ENCODE results near the gene TSPAN1.

The TSPAN1 gene

DNA sequence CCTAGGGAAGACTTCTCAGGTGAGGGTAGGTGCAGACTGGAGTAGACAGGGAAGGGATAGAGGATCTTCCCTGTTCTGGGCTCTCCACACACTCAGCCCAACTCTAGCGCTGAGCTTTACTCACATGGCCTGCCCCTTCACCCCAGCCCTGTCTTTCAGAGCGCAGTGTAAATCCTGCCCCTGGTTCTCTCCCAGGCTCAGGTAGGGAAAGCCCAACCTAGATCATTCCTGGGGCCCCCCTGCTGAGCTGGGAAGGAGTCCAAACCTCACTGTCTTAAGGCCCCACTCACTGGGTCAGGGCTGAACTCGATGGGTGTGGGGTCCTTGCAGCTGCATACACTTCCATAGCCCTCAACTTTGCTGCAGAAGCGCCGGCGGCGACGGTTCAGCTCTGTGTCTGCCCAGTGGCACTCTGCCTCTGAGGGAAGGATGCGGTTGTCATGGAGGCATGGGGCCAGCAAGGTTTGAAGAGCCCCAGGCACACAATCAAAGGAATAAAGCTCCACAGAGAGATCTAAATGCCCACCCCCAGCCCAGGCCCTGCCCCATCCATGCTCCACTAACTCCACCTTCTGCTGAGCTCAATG, 19.2 kb downstream of the TSPAN1 start:
- H3K4me3 ChIP-seq (ENCODE audit: low read length), result no peak overlapping the region
- TF ChIP-seq, protein P1, sequence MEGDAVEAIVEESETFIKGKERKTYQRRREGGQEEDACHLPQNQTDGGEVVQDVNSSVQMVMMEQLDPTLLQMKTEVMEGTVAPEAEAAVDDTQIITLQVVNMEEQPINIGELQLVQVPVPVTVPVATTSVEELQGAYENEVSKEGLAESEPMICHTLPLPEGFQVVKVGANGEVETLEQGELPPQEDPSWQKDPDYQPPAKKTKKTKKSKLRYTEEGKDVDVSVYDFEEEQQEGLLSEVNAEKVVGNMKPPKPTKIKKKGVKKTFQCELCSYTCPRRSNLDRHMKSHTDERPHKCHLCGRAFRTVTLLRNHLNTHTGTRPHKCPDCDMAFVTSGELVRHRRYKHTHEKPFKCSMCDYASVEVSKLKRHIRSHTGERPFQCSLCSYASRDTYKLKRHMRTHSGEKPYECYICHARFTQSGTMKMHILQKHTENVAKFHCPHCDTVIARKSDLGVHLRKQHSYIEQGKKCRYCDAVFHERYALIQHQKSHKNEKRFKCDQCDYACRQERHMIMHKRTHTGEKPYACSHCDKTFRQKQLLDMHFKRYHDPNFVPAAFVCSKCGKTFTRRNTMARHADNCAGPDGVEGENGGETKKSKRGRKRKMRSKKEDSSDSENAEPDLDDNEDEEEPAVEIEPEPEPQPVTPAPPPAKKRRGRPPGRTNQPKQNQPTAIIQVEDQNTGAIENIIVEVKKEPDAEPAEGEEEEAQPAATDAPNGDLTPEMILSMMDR (conservative IDR thresholded peaks at IDR 0.05; ENCODE audit: low read length), result no peak
- DNase-seq (ENCODE audit: low read depth), result no peak

DNA sequence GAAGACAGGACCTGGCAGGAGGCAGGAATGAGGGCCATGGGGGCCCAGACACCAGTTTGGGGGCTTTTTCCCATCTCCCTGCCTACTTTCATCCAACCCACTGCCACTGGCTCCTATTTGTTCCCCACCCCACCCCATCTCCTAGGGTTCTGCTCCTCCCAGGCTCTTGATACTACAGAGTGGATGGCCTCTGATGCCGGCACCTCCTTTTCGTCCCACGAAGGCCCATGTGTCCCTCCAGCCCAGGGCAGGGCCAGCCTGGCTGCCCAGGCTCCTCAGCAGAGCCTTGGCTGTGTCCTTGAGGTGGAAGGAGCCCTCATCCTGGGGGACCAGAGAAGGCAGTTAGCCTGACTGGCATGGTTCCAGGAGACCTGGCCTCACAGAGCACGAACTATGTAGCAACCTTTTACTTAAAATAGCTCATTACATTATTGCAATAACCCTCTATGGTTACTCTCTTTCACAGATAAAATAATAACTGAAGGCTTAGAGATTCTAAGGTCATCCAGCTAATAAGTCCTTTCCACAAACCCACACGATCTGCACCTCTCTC, 19.8 kb downstream of the TSPAN1 start:
- H3K4me3 ChIP-seq (ENCODE audit: low read length), result no peak overlapping the region
- DNase-seq (ENCODE audit: low read depth), result no peak
- TF ChIP-seq, protein P1 (conservative IDR thresholded peaks at IDR 0.05; ENCODE audit: low read length), result no peak

DNA sequence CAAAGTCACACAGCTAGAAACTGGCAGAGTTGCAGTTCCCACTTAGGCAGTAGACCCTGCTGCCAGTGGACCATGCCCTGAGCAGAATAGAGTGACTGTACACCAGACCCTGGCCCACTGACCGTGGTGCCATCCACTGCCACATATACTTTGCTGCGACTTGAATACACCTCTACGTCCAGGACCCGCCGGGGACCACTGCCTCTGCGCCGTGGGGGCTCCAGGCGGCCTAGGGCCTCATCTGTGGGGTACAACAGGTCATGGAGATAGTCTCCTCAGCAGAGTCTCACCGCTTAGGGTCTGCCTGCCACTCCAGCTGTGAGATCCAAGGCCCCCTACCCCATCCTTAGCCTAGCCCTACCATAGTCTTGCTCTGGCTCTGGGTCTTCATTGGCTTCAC, 21.7 kb downstream of the TSPAN1 start:
- DNase-seq (ENCODE audit: low read depth), result no peak
- TF ChIP-seq, protein P1 (conservative IDR thresholded peaks at IDR 0.05; ENCODE audit: low read length), result no peak
- no peak overlapping the region for H3K4me3 ChIP-seq (ENCODE audit: low read length)

DNA sequence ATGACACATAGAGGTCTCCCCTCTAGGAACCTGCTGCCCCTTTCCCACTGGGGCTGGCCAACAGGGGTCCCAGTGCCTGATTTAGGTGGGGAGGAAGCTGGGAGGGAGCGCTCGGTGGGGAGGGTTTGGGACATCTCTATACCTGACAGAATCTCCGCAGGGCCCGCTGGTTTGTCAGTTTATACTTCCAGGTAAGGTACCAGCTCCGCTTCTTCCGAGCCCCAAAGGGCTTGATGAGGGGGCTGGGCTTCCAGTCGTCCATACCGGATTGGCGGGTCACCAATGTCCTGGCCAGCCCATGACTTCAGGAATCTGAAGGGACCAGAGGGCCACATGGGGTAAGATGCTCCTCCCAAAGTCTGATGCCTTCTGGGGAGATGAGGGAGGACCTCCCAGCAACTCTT, 22.7 kb downstream of the TSPAN1 start:
- TF ChIP-seq, protein P1 (conservative IDR thresholded peaks at IDR 0.05; ENCODE audit: low read length), result no peak
- DNase-seq (ENCODE audit: low read depth), result peak; percentile 24
- H3K4me3 ChIP-seq (ENCODE audit: low read length), result peak overlapping the region; percentile 94

DNA sequence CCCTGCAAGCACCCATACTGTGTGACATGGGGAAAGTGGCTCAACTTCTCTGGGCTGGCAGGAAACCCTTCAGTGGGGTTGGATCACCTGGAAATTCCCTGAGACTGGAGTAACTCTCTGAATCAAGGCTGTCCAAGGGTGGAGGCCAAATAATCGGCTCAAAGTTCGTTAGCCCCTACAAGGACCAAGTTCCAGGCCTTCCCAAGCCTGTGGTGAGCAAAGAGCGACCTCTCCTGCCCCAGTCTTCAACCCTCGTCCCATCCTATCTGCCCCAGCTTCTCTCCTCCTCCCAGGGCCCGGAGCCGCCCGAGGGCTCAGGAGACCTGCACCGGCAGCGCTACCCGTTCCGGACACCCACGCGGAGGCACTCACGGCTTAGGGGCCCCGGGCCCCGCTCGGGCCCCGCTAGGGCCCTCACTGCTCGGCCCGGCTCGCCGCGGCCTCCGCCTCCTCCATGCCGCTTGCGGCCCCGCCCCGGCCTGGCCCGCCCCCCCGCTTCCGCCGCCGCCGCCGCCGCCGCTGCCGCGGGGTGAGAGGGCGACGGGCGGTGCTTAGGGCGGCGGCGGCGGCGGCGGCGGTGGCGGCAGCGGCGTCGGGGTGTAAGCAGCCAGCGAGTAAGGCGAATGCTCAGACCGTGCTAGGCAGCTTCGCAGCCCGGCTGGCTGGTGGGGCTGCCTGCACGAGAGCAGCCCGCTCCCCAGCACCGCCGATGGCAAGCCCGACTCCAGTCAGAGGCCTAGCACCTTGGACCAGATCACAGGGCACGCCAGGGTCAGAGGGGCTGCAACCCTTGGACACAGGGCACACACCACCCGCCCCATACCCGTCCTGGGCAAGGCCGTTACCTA, 23.3 kb downstream of the TSPAN1 start, which contains the start of gene POMGNT1:
POMGNT1 (minus strand) TSS at position 471 of the 848 bp plus-strand sequence. CDS start 613 bp downstream, outside the sequence.
- TF ChIP-seq, protein P1 (conservative IDR thresholded peaks at IDR 0.05; ENCODE audit: low read length), result peak; percentile 20
- H3K4me3 ChIP-seq (ENCODE audit: low read length), result peak within 1 kb of the TSS; percentile 97
- peak; percentile 63 for DNase-seq (ENCODE audit: low read depth)

DNA sequence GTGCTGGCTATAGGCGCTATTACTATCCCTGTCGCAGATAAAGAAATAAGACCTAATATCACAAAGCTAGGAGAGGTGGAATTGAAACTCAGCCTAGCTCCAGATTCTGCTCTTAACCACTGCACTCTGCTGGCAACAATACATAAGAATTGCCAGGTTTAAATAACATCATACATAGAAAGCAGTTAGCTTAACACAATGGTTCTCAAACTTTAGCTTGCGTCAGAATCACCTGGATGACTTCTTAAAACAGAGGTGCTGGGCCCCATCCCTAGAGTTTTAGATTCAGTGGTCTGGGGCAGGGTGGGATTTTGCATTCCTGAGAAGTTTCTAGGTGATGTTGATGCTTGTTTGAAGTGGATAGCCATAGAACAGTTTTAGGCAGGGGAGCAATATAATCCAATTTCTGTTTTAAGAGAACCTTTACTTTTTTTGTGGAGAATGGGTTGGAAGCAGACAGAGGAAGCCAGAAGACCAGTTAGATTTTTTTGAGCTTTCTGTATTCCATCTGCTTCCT, 24.4 kb downstream of the TSPAN1 start:
- peak overlapping the region; percentile 97 for H3K4me3 ChIP-seq (ENCODE audit: low read length)
- no peak for DNase-seq (ENCODE audit: low read depth)
- TF ChIP-seq, protein P1 (conservative IDR thresholded peaks at IDR 0.05; ENCODE audit: low read length), result no peak
